K562 (cell line): ENCODE data around the gene OPA3. TPM values are rescaled to one million over a fixed set of nuclear protein-coding genes. Genes with fewer than 3 reads are reported as not detected.

ENCODE experiments used
- ATAC-seq: fragments of 200-7000 bp; cut with Tn5 transposase; 3 replicates; pipeline ENCODE4 v1.9.1; 2020; ENCODE audit warnings: moderate library complexity
- BruUV-seq: library from RNA; stranded (reverse); fragments of 400-500 nt; replicated peaks from 2 replicates; lab custom pipeline; 2021; lab: Mats Ljungman, UMichigan
- CTCF ChIA-PET: fragments of 300-600 bp; formaldehyde crosslinking; extraction: SDS; loops from one replicate; lab custom pipeline; 2021; ENCODE audit warnings: low intra/inter-chr PET ratio; lab: Yijun Ruan, JAX
- POLR2A ChIA-PET: fragments of 300-600, 350-650 bp; sonication (Branson Sonifier 250); formaldehyde crosslinking; extraction: SDS; loops from one replicate; lab custom pipeline; 2021; ENCODE audit warnings: antibody characterized with exemption, inconsistent platforms; lab: Yijun Ruan, JAX
- DNase-seq, 4 experiments: peaks; one replicate each; pipeline versions ENCODE4 v3.0.0 to v3.0.0-alpha.2; 2011 to 2018; ENCODE audit warnings: low spot score in 3 of 4, mixed read lengths in 3 of 4; ENCODE audit errors: extremely low read depth in 1 of 4
- FAIRE-seq: peaks from 2 replicates; lab custom pipeline; 2011; peaks lifted over from hg19 to GRCh38; lab: Jason Lieb, UNC
- H2AFZ ChIP-seq: 2 replicates; pipeline ENCODE4 v1.6.0; 2011; ENCODE audit warnings: low read depth, low read length, control low read depth, inconsistent platforms
- H3K27ac ChIP-seq: fragments of 200-600 bp; 3 replicates; pipeline ENCODE4 v1.8.0; 2011; ENCODE audit warnings: low read depth, mild to moderate bottlenecking, control low read depth, inconsistent platforms, low read length, moderate library complexity, mixed read lengths; ENCODE audit errors: extremely low read depth
- H3K27me3 ChIP-seq, 2 experiments: fragments of 300-600 bp in 1 of 2; 2 replicates in 1 of 2; 3 replicates in 1 of 2; pipeline versions ENCODE4 v1.6.0 to v1.8.0; 2011; ENCODE audit warnings: inconsistent platforms in 2 of 2, low read length in 2 of 2, mild to moderate bottlenecking in 1 of 2, mixed read lengths in 1 of 2, moderate library complexity in 1 of 2; ENCODE audit not compliant: control insufficient read depth in 2 of 2, insufficient read depth in 2 of 2
- H3K36me3 ChIP-seq: fragments of 300-600 bp; 3 replicates; pipeline ENCODE4 v1.8.0; 2011; ENCODE audit warnings: mild to moderate bottlenecking, low read length, inconsistent platforms; ENCODE audit not compliant: control insufficient read depth, insufficient read depth
- H3K4me1 ChIP-seq, 2 experiments: fragments of 200-600 bp in 1 of 2; replicated peaks in 1 of 2; 2 replicates in 1 of 2; 3 replicates in 1 of 2; pipeline versions ENCODE4 v1.5.1 to v1.8.0; 2011; ENCODE audit warnings: inconsistent platforms in 2 of 2, low read length in 2 of 2, mild to moderate bottlenecking in 1 of 2, mixed read lengths in 1 of 2, moderate library complexity in 1 of 2; ENCODE audit not compliant: control insufficient read depth in 2 of 2, insufficient read depth in 2 of 2
- H3K4me2 ChIP-seq: 2 replicates; pipeline ENCODE4 v1.6.1; 2011; ENCODE audit warnings: low read length, control low read depth, inconsistent platforms, mixed read lengths; ENCODE audit not compliant: insufficient read depth
- H3K4me3 ChIP-seq: fragments of 200-600 bp; sonication (generic), shearing (Covaris generic); 2 replicates; pipeline ENCODE4 v1.5.1; 2016; ENCODE audit warnings: control low read depth, inconsistent platforms
- H3K79me2 ChIP-seq: fragments of 200-600 bp; 3 replicates; pipeline ENCODE4 v1.8.0; 2011; ENCODE audit warnings: low read length, inconsistent platforms; ENCODE audit not compliant: control insufficient read depth, insufficient read depth
- H3K9ac ChIP-seq, 2 experiments: 2 replicates each; pipeline versions ENCODE4 v1.6.0 to v1.6.1; 2011; ENCODE audit warnings: low read depth in 2 of 2, low read length in 2 of 2, control low read depth in 1 of 2, inconsistent platforms in 1 of 2, mild to moderate bottlenecking in 1 of 2, mixed read lengths in 1 of 2; ENCODE audit not compliant: insufficient read depth in 1 of 2
- H3K9me1 ChIP-seq: one replicate; pipeline ENCODE4 v1.6.0; 2011; ENCODE audit warnings: inconsistent platforms, mild to moderate bottlenecking, low read length, moderate library complexity; ENCODE audit not compliant: control insufficient read depth, insufficient read depth
- H3K9me3 ChIP-seq: replicated peaks from 2 replicates; pipeline ENCODE4 v1.5.1; 2011; ENCODE audit warnings: low read depth, low read length, inconsistent platforms; ENCODE audit not compliant: control insufficient read depth, insufficient read depth
- H4K20me1 ChIP-seq: replicated peaks from 2 replicates; pipeline ENCODE4 v1.6.1; 2011; ENCODE audit warnings: low read length, inconsistent platforms, mixed read lengths; ENCODE audit not compliant: control insufficient read depth, insufficient read depth
- ADNP ChIP-seq: fragments of 200-800 bp; sonication (Bioruptor generic); IDR thresholded peaks from 2 replicates; pipeline ENCODE4 v1.6.1; 2016; ENCODE audit warnings: missing genetic modification characterization, missing compliant biosample characterization
- BCLAF1 ChIP-seq, 2 experiments: fragments of 450-650 bp in 1 of 2; IDR thresholded peaks; 2 replicates each; pipeline ENCODE4 v1.6.1; 2011 to 2017; ENCODE audit warnings: low read depth in 2 of 2, antibody characterized with exemption in 1 of 2, borderline replicate concordance in 1 of 2, low read length in 1 of 2, mild to moderate bottlenecking in 1 of 2, mixed read lengths in 1 of 2; ENCODE audit not compliant: control insufficient read depth in 1 of 2
- FOXK2 ChIP-seq, 2 experiments: fragments of 450-650 bp; IDR thresholded peaks in 1 of 2; conservative IDR thresholded peaks in 1 of 2; 2 replicates each; pipeline ENCODE4 v1.6.1; 2016; ENCODE audit warnings: low read depth in 2 of 2, mild to moderate bottlenecking in 1 of 2
- HDAC8 ChIP-seq: fragments of 450-650 bp; IDR thresholded peaks from 2 replicates; pipeline ENCODE4 v1.6.1; 2016; ENCODE audit warnings: mild to moderate bottlenecking, missing genetic modification characterization, moderate library complexity, missing compliant biosample characterization
- HEY1 ChIP-seq: fragments of 250-450 bp; sonication (Bioruptor Pico); IDR thresholded peaks from 2 replicates; pipeline ENCODE4 v1.5.0; 2020; ENCODE audit warnings: mild to moderate bottlenecking, moderate library complexity, borderline replicate concordance
- HNRNPK ChIP-seq: fragments of 200-400 bp; formaldehyde crosslinking; IDR thresholded peaks from one replicate; pipeline ENCODE4 v1.6.1; 2018; ENCODE audit warnings: mild to moderate bottlenecking, low read depth, low read length; ENCODE audit not compliant: poor library complexity, severe bottlenecking
- MBD1 ChIP-seq: fragments of 250-450 bp; sonication (Bioruptor Pico); IDR thresholded peaks from 2 replicates; pipeline ENCODE4 v1.8.0; 2022; ENCODE audit warnings: inconsistent platforms
- PYGO2 ChIP-seq: fragments of 450-650 bp; IDR thresholded peaks from 2 replicates; pipeline ENCODE4 v1.6.1; 2016; ENCODE audit warnings: mild to moderate bottlenecking, missing genetic modification characterization, moderate library complexity, missing compliant biosample characterization
- ZBTB7A ChIP-seq: IDR thresholded peaks from 2 replicates; pipeline ENCODE4 v1.6.1; 2011; ENCODE audit warnings: low read depth, mild to moderate bottlenecking, low read length, moderate library complexity, borderline replicate concordance; ENCODE audit not compliant: control insufficient read depth
- ZBTB9 ChIP-seq: fragments of 450-650 bp; formaldehyde crosslinking; IDR thresholded peaks from 2 replicates; pipeline ENCODE4 v1.4.0; 2020; ENCODE audit warnings: mild to moderate bottlenecking, moderate library complexity
- ZNF175 ChIP-seq: fragments of 200-800 bp; sonication (Bioruptor generic); IDR thresholded peaks from 2 replicates; pipeline ENCODE4 v1.6.1; 2016; ENCODE audit warnings: low read depth, mild to moderate bottlenecking, missing genetic modification characterization, missing compliant biosample characterization
- ZNF589 ChIP-seq: fragments of 200-800 bp; sonication (Bioruptor generic); IDR thresholded peaks from 2 replicates; pipeline ENCODE4 v1.6.1; 2016; ENCODE audit warnings: low read depth, missing genetic modification characterization, missing compliant biosample characterization
- WGBS: fragments of 100-300 bp; shearing (Covaris generic); methylation state at CpG from one replicate; pipeline ENCODE4 v1.1.6; 2016; ENCODE audit warnings: low coverage, mixed read lengths; ENCODE audit not compliant: insufficient coverage; ENCODE audit errors: missing lambda C conversion rate; 5-methylcytosine and 5-hydroxymethylcytosine counted together
- in situ Hi-C: fragments of 300-500 bp; cut with MboI; formaldehyde crosslinking; loops from 4 replicates; pipeline ENCODE4 v1.15.0; 2018; ENCODE audit warnings: inconsistent platforms, mixed read lengths
- intact Hi-C: fragments of 100-400 bp; cut with micrococcal nuclease; formaldehyde crosslinking; loops from 2 replicates; pipeline ENCODE4 v1.14.2; 2022
- polyA plus RNA-seq, 8 experiments: library from polyadenylated mRNA; depleted of rRNA in 4 of 8; stranded (reverse) in 5 of 8; unstranded in 3 of 8; fragments of >200 nt; fragmentation: Nextera tagmentation in 2 of 8; fragmentation: Illumina TruSeq in 1 of 8; extraction: Ambion mirVana in 2 of 8; extraction: Trizol in 1 of 8; gene quantifications; 2 replicates each; pipeline versions ENCODE4 v1.2.1 to v1.2.3, GENCODE V29; 2011 to 2014; ENCODE audit warnings: inconsistent platforms in 1 of 8, missing spikeins in 1 of 8
- total RNA-seq, 7 experiments: library from RNA; depleted of rRNA in 6 of 7; stranded (reverse); fragments of >200 nt in 6 of 7; fragmentation: Illumina TruSeq in 2 of 7; extraction: Trizol in 2 of 7; gene quantifications; 2 replicates each; pipeline versions ENCODE4 v1.2.1 to v1.2.3, GENCODE V29; 2011 to 2021; ENCODE audit warnings: low replicate concordance in 1 of 7

Gene OPA3
- total and polyA plus RNA-seq, 9 of the 15 experiments (the other 6 are each of a cell fraction or from before 2014, with no cell fraction given): 1.4 to 18.8 (median 9.0) TPM

- Histone ChIP-seq H3K9ac (peak within 1 kb of the TSS; percentile 95 to 97), H3K4me1 (peaks cover 29 to 51% of the 10 kb centered on the region in 2 experiments), H3K27ac (peak within 1 kb of the TSS; percentile 98), H3K27me3 (no peaks in the 10 kb centered on the region), H3K9me3 (no peaks in the 10 kb centered on the region), H3K4me2 (peak within 1 kb of the TSS; percentile 97), H3K36me3 (peaks cover 29% of the 10 kb centered on the region; the same call in 2 of the 3 replicates), H3K4me3 (peak within 1 kb of the TSS; percentile 99), H2AFZ (peak within 1 kb of the TSS; percentile 91), H4K20me1 (no peaks in the 10 kb centered on the region), H3K79me2 (peaks cover 60% of the 10 kb centered on the region), H3K9me1 (no peaks in the 10 kb centered on the region)
- peak; percentile 89 for FAIRE-seq
- under 1% methylated on average over 48 of the region's 65 CpGs for WGBS
- BruUV-seq: no TSS peak
- DNase-seq: peak; percentile 68 to 95 (median 76)
- intact Hi-C loops (loop anchor here (1.0 to 5.0 kb wide), 2 partner anchors 51 to 135 kb away; no protein-coding TSS in a partner anchor), in situ Hi-C loops (no loop called here)
- CTCF ChIA-PET: no interaction called here
- POLR2A ChIA-PET: interaction anchor here (0.6 to 1.6 kb wide), 2 partner anchors 19 to 329 kb away, joined by 4 to 5 read pairs; partner anchors contain the start of gene TRAPPC6A
- peak; percentile 71 for ATAC-seq
- TF ChIP-seq ZNF175 (CRISPR knock-in tag) (no peak; the same call in 1 of the 2 replicates), MBD1 (no peak), ZBTB7A (peak; percentile 28), HNRNPK (no peak), FOXK2 (conservative IDR thresholded peaks at IDR 0.05 in 1 of 2, IDR thresholded peaks at IDR 0.05 in 1 of 2; ENCODE audit: low read depth in 2 of 2) (no peak), ZBTB9 (no peak; the same call in 1 of the 2 replicates), HEY1 (CRISPR knock-in tag) (no peak), PYGO2 (0 out of 2 replicates have a peak, but pooled peaks have one; percentile 29), ADNP (tag) (no peak), HDAC8 (tag) (no peak), ZNF589 (CRISPR knock-in tag) (peak; percentile 45; the same call in 1 of the 2 replicates), BCLAF1 (IDR thresholded peaks at IDR 0.05; ENCODE audit: borderline replicate concordance in 1 of 2, control insufficient read depth in 1 of 2, low read depth in 2 of 2, low read length in 1 of 2) (peak in 1 of 2 experiments; percentile 81; a peak in 2 of 4 replicates)
Measured at GRCh38 chr19:45506989-45507871, 77.4 kb downstream of the OPA3 start, which contains the start of gene VASP. TSS of gene VASP (plus strand) at chr19:45507479. CDS start at chr19:45507772, 293 bp downstream.
